H1 (cell line): ENCODE measurements around the gene NSUN4. TPM values are rescaled to one million over a fixed set of nuclear protein-coding genes. Genes with fewer than 3 reads are reported as not detected.

Experiments
- ATF2 ChIP-seq: IDR thresholded peaks from 2 replicates; pipeline ENCODE4 v1.6.1; 2012; ENCODE audit warnings: low read length, inconsistent platforms
- CEBPB ChIP-seq: IDR thresholded peaks from 2 replicates; pipeline ENCODE4 v1.6.1; 2012; ENCODE audit warnings: low read depth, low read length
- RNF2 ChIP-seq: fragments of 200-900, 300-1000 bp; sonication (generic); IDR thresholded peaks from 2 replicates; pipeline ENCODE4 v1.7.1; 2016; ENCODE audit warnings: borderline replicate concordance, low read depth, mild to moderate bottlenecking, antibody characterized with exemption, low read length; ENCODE audit not compliant: poor library complexity, severe bottlenecking; ENCODE audit errors: missing control alignments
- RXRA ChIP-seq: IDR thresholded peaks from 2 replicates; pipeline ENCODE4 v1.6.1; 2011; ENCODE audit warnings: low read depth, mild to moderate bottlenecking, low read length, moderate library complexity; ENCODE audit not compliant: insufficient read depth
- SRF ChIP-seq: IDR thresholded peaks from 2 replicates; pipeline ENCODE4 v1.6.1; 2011; ENCODE audit warnings: mild to moderate bottlenecking, low read depth, low read length, moderate library complexity
- TAF7 ChIP-seq: optimal IDR thresholded peaks from 2 replicates; pipeline ENCODE3; 2011; ENCODE audit warnings: low read depth, mild to moderate bottlenecking, inconsistent platforms, low read length, moderate library complexity, borderline replicate concordance
- polyA plus RNA-seq, 7 experiments: library from polyadenylated mRNA; depleted of rRNA in 3 of 7; stranded (reverse) in 5 of 7; unstranded in 2 of 7; fragments of >200 nt in 5 of 7; fragments of 200-250 nt in 2 of 7; gene quantifications; 1 replicate in 5 of 7; 2 replicates in 1 of 7; 4 replicates in 1 of 7; pipeline versions ENCODE4 v1.2.1 to v1.2.3, GENCODE V29; 2011 to 2013; ENCODE audit warnings: missing spikeins in 2 of 7, mixed read lengths in 2 of 7
- total RNA-seq: library from RNA; stranded (reverse); fragmentation: NEBNext Ultra II Directional; extraction: Animal tissue kit (Norgen Biotek cat#: 25700); gene quantifications from 2 replicates; pipeline ENCODE4 v1.2.1, GENCODE V29; 2021

Gene NSUN4
- total and polyA plus RNA-seq, 2 of the 8 experiments (the other 6 are each of a cell fraction or from before 2014, with no cell fraction given), result 9.7 to 15.7 TPM

- TF ChIP-seq SRF, result no peak
- no peak for TF ChIP-seq TAF7
- TF ChIP-seq RNF2, result no peak
- no peak for TF ChIP-seq RXRA
- no peak for TF ChIP-seq CEBPB
- no peak for TF ChIP-seq ATF2
Measured at GRCh38 chr1:46342677-46343350, 2.2 kb downstream of the NSUN4 start (continued).
